ENCODE data around the gene SERINC5.

The SERINC5 gene

GRCh38 chr5:80170117-80170535 lies 85.7 kb downstream of the SERINC5 start:
- Histone ChIP-seq H3K9me3 (no peaks in the 10 kb centered on the region), H3K4me3 (ENCODE audit: low read depth, low read length) (no peak overlapping the region), H3K36me3 (peaks cover 19% of the 10 kb centered on the region), H3K4me1 (peaks cover 39% of the 10 kb centered on the region), H3K27me3 (no peaks in the 10 kb centered on the region)
- TF ChIP-seq CTCF (IDR thresholded peaks at IDR 0.05; ENCODE audit: low read depth, low read length): no peak
- DNase-seq: peak; percentile 79

- peaks cover 39% of the 10 kb centered on the region for H3K4me1 ChIP-seq
- TF ChIP-seq CTCF (IDR thresholded peaks at IDR 0.05; ENCODE audit: low read depth, low read length): no peak
- no peak for DNase-seq
- H3K4me3 ChIP-seq (ENCODE audit: low read depth, low read length): no peak overlapping the region
- H3K36me3 ChIP-seq: peaks cover 18% of the 10 kb centered on the region
- no peaks in the 10 kb centered on the region for H3K9me3 ChIP-seq
- H3K27me3 ChIP-seq: no peaks in the 10 kb centered on the region
Observed at GRCh38 chr5:80168388-80169028, 87.3 kb downstream of the SERINC5 start.

- H3K36me3 ChIP-seq: peaks cover 30% of the 10 kb centered on the region
- no peaks in the 10 kb centered on the region for H3K9me3 ChIP-seq
Observed at GRCh38 chr5:80165452-80165851, 90.4 kb downstream of the SERINC5 start.

GRCh38 chr5:80161165-80161564 lies 94.7 kb downstream of the SERINC5 start:
- TF ChIP-seq CTCF (IDR thresholded peaks at IDR 0.05; ENCODE audit: low read depth, low read length): no peak
- H3K27me3 ChIP-seq: no peaks in the 10 kb centered on the region
- H3K4me1 ChIP-seq: peaks cover 7% of the 10 kb centered on the region
- peaks cover 49% of the 10 kb centered on the region for H3K36me3 ChIP-seq
- no peaks in the 10 kb centered on the region for H3K9me3 ChIP-seq
- DNase-seq: no peak
- no peak overlapping the region for H3K4me3 ChIP-seq (ENCODE audit: low read depth, low read length)

More at GRCh38 chr5:80165452-80165851, 90.4 kb downstream of the SERINC5 start:
- no peaks in the 10 kb centered on the region for H3K27me3 ChIP-seq
- DNase-seq: no peak
- peaks cover 32% of the 10 kb centered on the region for H3K4me1 ChIP-seq
- H3K4me3 ChIP-seq (ENCODE audit: low read depth, low read length): no peak overlapping the region
- no peak for TF ChIP-seq CTCF (IDR thresholded peaks at IDR 0.05; ENCODE audit: low read depth, low read length)

- no peak for DNase-seq
- Histone ChIP-seq H3K4me3 (ENCODE audit: low read depth, low read length) (no peak overlapping the region), H3K9me3 (no peaks in the 10 kb centered on the region), H3K27me3 (no peaks in the 10 kb centered on the region), H3K36me3 (peaks cover 49% of the 10 kb centered on the region), H3K4me1 (peaks cover 7% of the 10 kb centered on the region)
- TF ChIP-seq CTCF (IDR thresholded peaks at IDR 0.05; ENCODE audit: low read depth, low read length): no peak
Observed at GRCh38 chr5:80160242-80160641, 95.6 kb downstream of the SERINC5 start.

GRCh38 chr5:80159133-80159815 lies 96.6 kb downstream of the SERINC5 start:
- Histone ChIP-seq H3K4me1 (peaks cover 13% of the 10 kb centered on the region), H3K4me3 (ENCODE audit: low read depth, low read length) (no peak overlapping the region), H3K36me3 (peaks cover 47% of the 10 kb centered on the region), H3K9me3 (no peaks in the 10 kb centered on the region), H3K27me3 (no peaks in the 10 kb centered on the region)
- no peak for DNase-seq
- TF ChIP-seq CTCF (IDR thresholded peaks at IDR 0.05; ENCODE audit: low read depth, low read length): no peak
